ENCODE measurements around the gene LHX3.

LHX3 gene

DNA sequence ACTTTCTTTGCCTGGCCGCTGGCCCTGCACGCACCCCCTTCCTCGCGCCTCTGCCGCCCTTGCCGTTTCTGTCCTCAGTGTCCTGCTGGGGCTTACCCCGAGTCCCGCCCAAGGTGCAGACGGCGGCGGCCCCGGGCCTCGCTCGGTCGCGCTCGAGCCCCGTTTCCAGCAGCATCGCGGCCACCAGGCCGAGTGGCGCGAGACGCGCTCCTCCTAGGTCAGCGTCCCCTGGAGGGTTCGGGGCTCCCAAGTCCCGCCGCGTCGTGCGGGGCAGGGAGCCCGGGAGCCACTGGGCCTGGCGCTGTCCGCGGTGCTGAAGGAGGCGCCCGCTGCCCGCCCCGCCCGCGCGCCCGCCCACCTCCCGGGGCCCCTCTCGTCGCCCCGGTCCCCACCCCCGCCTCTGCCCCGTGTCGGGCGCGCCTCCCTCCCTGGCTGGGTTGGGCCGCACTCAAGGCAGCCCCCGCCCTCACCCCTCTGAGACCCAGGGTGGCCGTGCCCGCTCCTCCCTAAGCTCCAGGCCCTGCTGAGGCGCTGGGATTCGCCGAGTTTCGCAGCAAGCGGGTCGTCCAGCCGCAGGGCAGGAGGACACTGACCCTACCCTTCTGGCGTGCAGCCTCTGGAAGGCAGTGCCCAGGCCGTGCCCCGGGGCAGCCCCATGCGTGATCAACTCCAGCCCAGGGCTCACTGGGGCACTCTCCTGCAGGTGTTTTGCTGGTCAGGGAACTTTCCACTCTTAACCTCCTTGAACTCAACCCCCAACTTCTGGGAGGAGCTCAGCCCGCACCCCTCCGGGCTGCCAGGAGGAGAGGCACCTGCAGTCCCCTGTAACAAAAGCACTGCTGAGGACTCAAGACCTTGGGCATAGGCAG lies at the start of gene LHX3:
Gene LHX3, minus strand, starts transcription at position 291 of the 869 bp plus-strand sequence. Its CDS starts 116 bp downstream, at position 175.
- no peak for DNase-seq

GRCh38 chr9:136253246-136254130 lies 48.6 kb upstream of the LHX3 start:
- DNase-seq, result no peak

GRCh38 chr9:136252846-136253245 lies 47.9 kb upstream of the LHX3 start:
- DNase-seq, result no peak

DNA sequence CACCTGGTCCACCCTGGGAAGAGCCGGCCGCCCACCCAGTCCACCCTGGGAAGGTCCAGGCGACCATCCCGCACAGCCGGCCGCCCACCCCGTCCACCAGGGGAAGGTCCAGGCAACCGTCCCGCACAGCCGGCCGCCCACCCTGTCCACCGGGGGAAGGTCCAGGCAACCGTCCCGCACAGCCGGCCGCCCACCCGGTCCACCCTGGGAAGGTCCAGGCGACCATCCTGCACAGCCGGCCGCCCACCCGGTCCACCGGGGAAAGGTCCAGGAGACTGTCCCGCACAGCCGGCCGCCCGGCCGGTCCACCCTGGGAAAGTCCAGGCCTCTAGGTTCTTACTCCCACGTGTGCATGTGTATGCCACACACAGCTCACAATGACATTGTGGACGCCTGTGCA lies 47.4 kb upstream of the LHX3 start:
- no peak for DNase-seq

DNA sequence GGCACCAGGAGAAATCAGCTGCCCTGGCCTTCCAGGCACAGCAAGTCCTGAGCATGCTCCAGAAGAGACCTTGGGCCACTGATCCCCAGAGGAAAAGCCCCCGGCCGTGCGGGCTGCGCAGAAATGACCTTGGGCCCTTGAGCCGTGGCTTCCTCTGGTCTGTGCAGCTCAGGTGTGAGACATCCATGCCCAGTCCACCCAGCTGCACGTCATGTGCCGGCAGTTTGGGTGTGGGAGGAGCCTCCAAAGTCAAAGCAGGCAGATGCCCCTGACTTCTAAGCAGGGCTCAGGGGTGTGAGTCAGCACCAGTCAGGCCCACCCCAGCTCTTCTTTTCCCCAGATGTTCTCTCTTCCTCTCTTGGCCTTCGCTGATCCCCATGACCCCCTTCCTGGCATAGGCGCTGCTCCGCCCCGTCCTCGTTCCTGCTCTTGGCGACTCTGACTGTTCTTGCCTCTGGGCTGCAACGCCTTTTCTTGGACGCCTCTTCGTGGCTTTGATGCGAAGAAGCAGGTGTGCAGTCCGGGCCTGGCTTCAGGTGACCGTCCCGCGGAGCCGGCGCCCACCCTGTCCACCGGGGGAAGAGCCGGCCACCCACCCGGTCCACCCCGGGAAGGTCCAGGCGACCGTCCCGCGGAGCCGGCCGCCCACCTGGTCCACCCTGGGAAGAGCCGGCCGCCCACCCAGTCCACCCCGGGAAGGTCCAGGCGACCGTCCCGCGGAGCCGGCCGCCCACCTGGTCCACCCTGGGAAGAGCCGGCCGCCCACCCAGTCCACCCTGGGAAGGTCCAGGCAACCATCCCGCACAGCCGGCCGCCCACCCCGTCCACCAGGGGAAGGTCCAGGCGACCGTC lies 46.6 kb upstream of the LHX3 start:
- DNase-seq, result no peak

DNA sequence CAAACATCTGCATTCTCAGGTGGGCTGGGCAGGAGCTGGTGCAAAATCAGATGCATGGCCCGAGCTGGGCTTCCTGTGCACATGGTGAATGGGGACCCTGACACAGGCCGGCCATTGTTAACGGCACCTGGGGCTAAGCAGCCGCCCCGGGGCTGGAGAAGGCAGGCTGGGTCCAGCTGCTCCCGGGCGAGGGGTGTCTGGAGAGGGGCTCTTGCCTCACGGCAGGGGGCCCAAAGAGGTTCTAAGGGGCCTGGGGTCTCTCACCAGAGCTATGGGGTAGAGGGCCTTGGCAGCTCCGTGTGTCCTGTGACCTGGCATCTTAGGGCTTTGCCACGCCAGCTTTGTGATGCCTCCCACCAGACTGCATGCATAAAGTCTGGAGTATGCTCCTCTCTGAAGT lies 45.7 kb upstream of the LHX3 start:
- no peak for DNase-seq

DNA sequence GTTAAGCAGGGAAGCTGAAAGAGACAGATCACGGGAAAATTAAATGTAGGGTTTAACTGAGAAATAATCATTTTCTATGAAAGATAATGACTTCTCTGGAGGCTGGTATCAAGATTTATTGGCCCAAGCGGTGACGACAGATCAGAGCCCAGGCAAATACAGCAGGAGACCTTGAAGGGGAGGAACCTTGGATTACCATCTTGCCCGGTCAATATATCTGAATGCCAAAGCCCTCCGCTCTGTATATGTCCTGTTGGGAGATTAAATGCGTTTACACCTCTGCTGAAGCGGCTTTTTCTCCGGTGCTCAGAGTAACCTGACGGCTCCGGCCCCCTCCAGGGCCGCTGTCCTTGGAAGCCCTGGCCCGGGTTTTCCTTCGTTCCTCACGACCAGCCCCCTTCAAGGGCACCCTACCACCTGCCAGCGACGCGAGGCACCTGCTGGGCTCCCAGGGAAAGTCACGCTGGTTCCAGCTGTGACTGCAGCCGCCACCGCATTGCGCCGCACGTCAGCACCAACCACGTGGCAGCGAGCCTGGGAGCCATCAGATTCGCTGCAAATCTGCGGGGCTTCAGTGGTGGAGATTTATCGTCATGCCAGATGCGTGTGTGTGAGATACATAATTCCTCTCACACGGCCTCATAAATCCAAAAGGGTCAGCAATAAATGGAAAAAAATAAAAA lies 45.1 kb upstream of the LHX3 start:
- DNase-seq, result peak; percentile 73

- DNase-seq, result no peak
Measured at GRCh38 chr9:136248951-136249876, 44.3 kb upstream of the LHX3 start.

- DNase-seq, result no peak
Measured at GRCh38 chr9:136247947-136248637, 43.2 kb upstream of the LHX3 start.

DNA sequence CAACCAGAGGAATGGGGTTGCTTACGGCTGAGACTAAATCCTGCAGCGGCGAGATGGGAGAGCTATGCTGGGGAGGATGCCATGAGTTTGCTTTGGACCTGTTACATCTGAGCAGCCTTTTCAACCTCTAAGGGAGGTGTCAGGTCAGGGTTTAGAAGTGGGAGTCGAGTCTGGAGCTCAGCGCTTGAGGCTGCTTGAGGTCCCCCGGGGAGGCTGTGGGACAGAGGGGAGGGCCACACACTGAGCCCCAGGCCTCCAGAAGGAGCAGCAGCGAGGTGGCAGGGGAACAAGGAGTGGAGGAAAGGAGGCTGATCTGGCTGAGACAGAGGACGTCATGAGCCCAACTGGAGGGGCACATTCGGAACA lies 42.6 kb upstream of the LHX3 start:
- DNase-seq, result no peak

GRCh38 chr9:136246849-136247550 lies 42.1 kb upstream of the LHX3 start:
- DNase-seq, result no peak

DNA sequence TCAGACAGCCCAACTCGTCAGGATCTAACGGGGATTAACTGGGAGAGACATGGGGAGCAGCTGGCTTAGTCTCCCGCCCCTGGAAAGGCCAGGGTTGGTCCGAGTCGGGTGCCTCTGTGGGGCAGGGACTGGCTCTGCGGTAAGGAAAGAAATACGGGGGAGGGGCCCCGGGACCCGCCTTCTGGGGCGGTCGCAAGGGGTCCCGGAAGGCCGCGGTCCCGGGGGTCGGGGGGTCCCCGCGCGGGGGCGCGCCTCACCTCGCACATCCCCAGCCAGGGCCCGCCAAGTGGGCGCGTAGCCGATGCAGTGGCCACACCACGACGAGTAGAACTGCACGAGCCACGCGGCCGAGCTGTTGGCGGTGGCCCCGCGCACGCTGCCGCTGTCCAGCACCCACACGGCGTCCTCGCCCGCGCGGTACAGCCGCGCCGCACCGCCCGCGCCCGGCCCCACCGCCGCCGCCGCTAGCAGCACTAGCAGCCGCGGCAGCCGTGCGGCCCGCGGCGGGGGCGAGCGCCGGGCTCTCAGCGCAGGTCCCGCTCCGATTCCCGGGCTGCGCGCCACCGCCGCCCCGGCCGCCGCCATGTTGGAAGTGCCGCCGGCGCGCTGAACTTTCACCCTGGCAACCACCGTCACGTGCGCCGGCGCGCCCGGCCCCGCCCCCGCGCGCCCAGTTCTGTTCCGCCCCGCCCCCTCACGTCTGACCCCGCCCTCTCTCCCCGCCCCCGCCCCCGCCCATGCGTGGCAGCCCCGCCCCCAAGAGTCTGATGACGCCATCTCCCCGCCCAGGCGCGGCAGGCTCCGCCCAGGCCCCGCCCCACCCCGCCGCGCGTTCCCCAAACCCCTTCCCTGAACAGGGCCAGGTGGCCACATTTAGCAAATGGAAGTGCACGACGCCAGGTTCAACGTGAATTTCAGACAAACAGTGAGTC lies 40.6 kb upstream of the LHX3 start, which contains the start of gene QSOX2:
Gene QSOX2, minus strand, starts transcription at position 594 of the 932 bp plus-strand sequence. Its CDS starts 9 bp downstream, at position 585.
- peak; percentile 97 for DNase-seq

GRCh38 chr9:136244969-136245218 lies 40.0 kb upstream of the LHX3 start:
- DNase-seq, result no peak

- DNase-seq, result peak; percentile 67
Measured at GRCh38 chr9:136244122-136244968, 39.4 kb upstream of the LHX3 start.

DNA sequence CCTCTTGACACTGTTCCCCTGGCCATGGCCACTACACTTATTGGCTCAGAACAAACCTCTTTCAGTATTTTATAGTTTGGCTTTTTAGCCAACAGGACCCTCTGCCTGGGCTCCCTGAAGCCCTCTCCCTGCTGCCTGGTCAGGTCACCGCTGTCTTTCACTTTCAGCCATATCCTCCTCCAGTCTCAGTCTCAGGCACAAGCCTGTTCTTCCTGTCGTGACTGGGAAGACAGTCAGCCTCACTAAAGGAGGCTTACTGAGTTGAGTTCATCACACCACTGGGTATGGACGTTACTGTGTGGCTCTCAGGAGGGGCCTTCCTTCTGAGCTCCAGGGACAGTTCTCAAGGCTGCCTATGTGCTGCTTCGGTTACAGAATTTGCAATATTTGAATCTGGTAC lies 38.7 kb upstream of the LHX3 start:
- DNase-seq, result peak; percentile 44

DNA sequence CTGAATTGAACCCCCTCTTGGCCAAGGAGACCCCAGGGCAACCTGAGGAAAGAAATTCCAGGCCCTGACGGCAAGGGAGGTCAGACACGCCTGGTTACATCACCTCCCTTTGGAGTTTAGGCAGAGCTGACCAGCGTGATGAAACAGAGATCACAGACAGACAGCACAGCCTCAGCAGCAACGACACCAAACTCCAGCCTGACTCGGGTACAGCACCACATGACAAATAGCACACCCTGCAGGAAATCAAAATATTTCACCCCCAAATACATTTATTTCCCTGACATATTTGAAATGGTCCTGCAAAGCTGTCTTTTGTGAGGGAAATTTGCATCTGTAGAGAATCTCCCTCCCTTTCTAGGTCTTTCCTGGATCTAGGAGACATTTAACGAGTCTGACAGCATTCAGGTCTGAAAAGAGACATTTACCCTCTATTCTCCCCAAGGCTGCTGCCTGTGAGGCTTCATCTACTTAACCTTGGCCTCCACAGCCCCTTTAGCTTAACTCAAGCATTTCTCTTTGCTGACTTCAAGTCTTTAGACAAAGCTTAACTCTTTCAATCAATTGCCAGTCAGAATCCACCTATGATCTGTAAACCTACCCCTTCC lies 38.1 kb upstream of the LHX3 start:
- DNase-seq, result peak; percentile 49

GRCh38 chr9:136242248-136242647 lies 37.3 kb upstream of the LHX3 start:
- DNase-seq, result no peak

Measured in NCI-H69 (cell line).